NT2/D1 (cell line): ENCODE measurements around the gene PRSS57.

ENCODE experiments used
- SUZ12 ChIP-seq: IDR thresholded peaks from 2 replicates; pipeline ENCODE4 v1.6.1; 2011; ENCODE audit not compliant: insufficient read length, insufficient read depth; ENCODE audit errors: extremely low read depth
- YY1 ChIP-seq: IDR thresholded peaks from 2 replicates; pipeline ENCODE4 v1.6.1; 2011; ENCODE audit not compliant: insufficient read length, insufficient read depth
- ZNF274 ChIP-seq: IDR thresholded peaks from 2 replicates; pipeline ENCODE4 v1.6.1; 2011; ENCODE audit warnings: mild to moderate bottlenecking, low read depth, low read length

DNA sequence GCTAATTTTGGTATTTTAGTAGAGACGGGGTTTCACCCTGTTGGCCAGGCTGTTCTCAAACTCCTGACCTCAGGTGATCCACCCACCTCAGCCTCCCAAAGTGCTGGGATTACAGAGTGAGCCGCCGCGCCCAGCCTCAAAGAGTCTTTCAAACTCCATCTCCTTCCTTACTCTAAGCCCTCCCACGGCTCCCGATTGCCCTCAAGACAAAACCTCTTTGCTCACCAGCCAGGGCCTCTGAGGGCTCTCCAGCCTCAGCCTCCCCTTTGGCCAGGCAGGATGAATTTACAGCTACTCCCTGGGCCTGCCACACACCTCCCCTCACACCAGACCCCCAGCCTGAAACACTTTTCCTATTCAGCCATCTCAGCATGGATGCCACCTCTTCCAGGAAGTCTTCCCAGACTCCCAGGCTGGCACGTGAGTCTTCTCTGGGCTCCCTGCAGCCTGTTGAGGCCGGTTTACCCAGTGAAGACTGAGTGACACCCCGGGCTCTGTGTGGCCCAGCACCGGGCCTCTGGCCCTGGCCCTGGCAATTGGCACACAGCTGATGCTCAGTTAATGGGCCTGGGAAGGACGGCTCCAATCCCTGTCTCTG is 7.6 kb downstream of the PRSS57 start:
- TF ChIP-seq SUZ12 (no peak), YY1 (no peak), ZNF274 (no peak)
